GM12878 (cell line): Measurements from ENCODE around the gene ZNF444. TPM values are rescaled to one million over a fixed set of nuclear protein-coding genes. Genes with fewer than 3 reads are reported as not detected.

Experiments used
- ATF3 ChIP-seq: IDR thresholded peaks from 2 replicates; pipeline ENCODE4 v1.6.1; 2011; ENCODE audit warnings: low read depth, mild to moderate bottlenecking, low read length, moderate library complexity, borderline replicate concordance; ENCODE audit errors: extremely low read depth
- ATF7 ChIP-seq: fragments of 450-650 bp; IDR thresholded peaks from 2 replicates; pipeline ENCODE4 v1.6.1; 2016; ENCODE audit warnings: low read depth, mild to moderate bottlenecking
- BMI1 ChIP-seq: fragments of 450-650 bp; IDR thresholded peaks from 2 replicates; pipeline ENCODE4 v1.6.1; 2016; ENCODE audit warnings: mild to moderate bottlenecking, moderate library complexity, borderline replicate concordance
- CHD2 ChIP-seq: IDR thresholded peaks from 2 replicates; pipeline ENCODE4 v1.6.1; 2011; ENCODE audit warnings: low read depth, low read length, improper control_type of control experiment, borderline replicate concordance
- CREB1 ChIP-seq: IDR thresholded peaks from 2 replicates; pipeline ENCODE4 v1.6.1; 2012; ENCODE audit warnings: low read depth, mild to moderate bottlenecking, inconsistent platforms
- ESRRA ChIP-seq: IDR thresholded peaks from 2 replicates; pipeline ENCODE4 v1.6.1; 2012; ENCODE audit warnings: mild to moderate bottlenecking, low read length, improper control_type of control experiment
- HDAC6 ChIP-seq: fragments of 200-600 bp; sonication (generic); IDR thresholded peaks from one replicate; pipeline ENCODE4 v1.8.0; 2017; ENCODE audit warnings: antibody characterized with exemption; ENCODE audit not compliant: unreplicated experiment
- IRF3 ChIP-seq: fragments of 450-650 bp; IDR thresholded peaks from 2 replicates; pipeline ENCODE4 v1.6.1; 2014; ENCODE audit warnings: mild to moderate bottlenecking
- IRF4 ChIP-seq: IDR thresholded peaks from 2 replicates; pipeline ENCODE4 v1.6.1; 2011; ENCODE audit warnings: low read depth, low read length
- MEF2A ChIP-seq: IDR thresholded peaks from 2 replicates; pipeline ENCODE4 v1.6.1; 2011; ENCODE audit warnings: low read depth, mild to moderate bottlenecking, low read length, moderate library complexity; ENCODE audit not compliant: insufficient read depth
- MYB ChIP-seq: fragments of 150-350 bp; IDR thresholded peaks from 2 replicates; pipeline ENCODE4 v1.6.1; 2014; ENCODE audit warnings: mild to moderate bottlenecking, low read depth, low read length, borderline replicate concordance
- NBN ChIP-seq: fragments of 450-650 bp; IDR thresholded peaks from 2 replicates; pipeline ENCODE4 v1.6.1; 2016
- NKRF ChIP-seq: fragments of 450-650 bp; conservative IDR thresholded peaks from 2 replicates; pipeline ENCODE4 v1.6.1; 2017; ENCODE audit warnings: mild to moderate bottlenecking, moderate library complexity
- POLR2A ChIP-seq: IDR thresholded peaks from 2 replicates; pipeline ENCODE4 v1.6.1; 2011; ENCODE audit warnings: low read depth, mild to moderate bottlenecking, low read length
- SIN3A ChIP-seq: IDR thresholded peaks from 2 replicates; pipeline ENCODE4 v1.6.1; 2012; ENCODE audit warnings: low read depth, low read length, improper control_type of control experiment
- SREBF1 ChIP-seq: IDR thresholded peaks from 2 replicates; pipeline ENCODE4 v1.6.1; 2012; ENCODE audit warnings: mild to moderate bottlenecking, low read length
- STAT3 ChIP-seq: IDR thresholded peaks from 2 replicates; pipeline ENCODE4 v1.6.1; 2011; ENCODE audit warnings: low read depth, low read length, improper control_type of control experiment
- ZNF207 ChIP-seq: fragments of 450-650 bp; IDR thresholded peaks from 2 replicates; pipeline ENCODE4 v1.6.1; 2014; ENCODE audit warnings: antibody characterized with exemption, mild to moderate bottlenecking, borderline replicate concordance
- polyA plus RNA-seq, 11 experiments: library from polyadenylated mRNA; depleted of rRNA in 4 of 11; unstranded in 6 of 11; stranded (reverse) in 5 of 11; fragments of >200 nt; fragmentation: Nextera tagmentation in 4 of 11; fragmentation: Illumina TruSeq in 1 of 11; extraction: Ambion mirVana in 4 of 11; extraction: Trizol in 1 of 11; gene quantifications; 1 replicate in 1 of 11; 2 replicates in 10 of 11; pipeline versions ENCODE4 v1.2.1 to v1.2.3, GENCODE V29; 2011 to 2016; ENCODE audit warnings: inconsistent platforms in 2 of 11, missing spikeins in 2 of 11, low read depth in 1 of 11
- total RNA-seq, 4 experiments: library from RNA; depleted of rRNA in 3 of 4; stranded (reverse); fragments of >200 nt in 3 of 4; fragmentation: Illumina TruSeq in 1 of 4; extraction: Trizol in 1 of 4; gene quantifications; 2 replicates each; pipeline versions ENCODE4 v1.2.1 to v1.2.3, GENCODE V29; 2013 to 2021
- TF ChIP-seq, protein P1 (sequence below): fragments of 450-650 bp; IDR thresholded peaks from 2 replicates; pipeline ENCODE4 v1.6.1; 2016; ENCODE audit warnings: mild to moderate bottlenecking, moderate library complexity, borderline replicate concordance
- TF ChIP-seq, protein P2 (sequence below): fragments of 450-650 bp; IDR thresholded peaks from 2 replicates; pipeline ENCODE4 v1.6.1; 2018; ENCODE audit warnings: borderline replicate concordance, mild to moderate bottlenecking; ENCODE audit not compliant: partially characterized antibody

The ZNF444 gene
- total and polyA plus RNA-seq, 10 of the 15 experiments (the other 5 are each of a cell fraction or from before 2014, with no cell fraction given), result 0.45 to 28.2 (median 11.6) TPM

DNA sequence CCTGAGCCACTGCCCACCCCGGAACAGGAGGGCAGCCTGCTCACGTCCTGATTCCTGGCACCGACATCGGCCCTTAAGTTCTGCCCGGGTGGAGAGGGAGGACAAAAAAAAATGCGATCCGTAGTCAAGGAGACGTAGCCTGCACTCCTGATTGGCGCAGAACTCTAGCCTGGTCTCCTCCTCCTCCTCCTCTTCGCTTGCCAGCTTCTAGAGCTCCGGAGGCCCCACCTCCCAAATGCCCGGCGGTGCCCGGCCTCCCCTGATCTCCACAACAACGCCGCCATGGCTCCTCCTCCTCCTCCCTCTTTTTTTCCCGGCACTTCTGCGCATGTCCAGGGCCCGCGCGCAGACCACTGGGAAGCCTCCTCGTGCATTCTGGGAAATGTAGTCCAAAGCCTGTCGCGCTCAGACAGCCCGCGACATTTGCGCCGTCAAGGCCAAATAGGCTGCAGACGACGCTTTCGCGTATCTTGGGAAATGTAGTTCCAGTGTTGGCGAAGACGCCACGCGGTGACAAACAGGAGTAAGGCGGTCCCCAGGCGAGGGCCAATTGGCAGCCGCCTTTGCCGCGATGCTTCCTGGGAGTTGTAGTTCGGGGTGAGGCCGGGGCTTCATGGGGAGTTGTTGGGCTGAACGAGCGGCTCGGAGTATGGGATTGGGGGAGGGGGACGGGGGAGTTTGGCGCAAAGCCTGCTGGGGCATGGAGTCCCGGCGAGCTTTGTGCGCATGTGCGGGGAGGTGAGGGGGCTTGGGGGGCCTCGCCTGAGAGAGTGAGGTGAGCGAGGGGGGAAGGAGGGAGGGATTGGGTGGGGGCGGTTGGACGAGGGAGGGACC, at the start of gene ZNF444 (continued):
- TF ChIP-seq ATF3 (peak; percentile 77; the same call in 1 of the 2 replicates), HDAC6 (no peak), ATF7 (peak; percentile 77), MEF2A (0 out of 2 replicates have a peak, but pooled peaks have one; percentile 3), CREB1 (peak; percentile 98), CHD2 (peak; percentile 96), NBN (peak; percentile 77), POLR2A (peak; percentile 76), ESRRA (no peak), SREBF1 (peak; percentile 78), NKRF (0 out of 2 replicates have a peak, but pooled peaks have one; percentile 60), ZNF207 (peak; percentile 99), IRF4 (peak; percentile 40; the same call in 1 of the 2 replicates), MYB (no peak), IRF3 (peak; percentile 64; the same call in 1 of the 2 replicates), SIN3A (no peak), STAT3 (no peak), BMI1 (peak; percentile 74; the same call in 1 of the 2 replicates)
- TF ChIP-seq, protein P1, sequence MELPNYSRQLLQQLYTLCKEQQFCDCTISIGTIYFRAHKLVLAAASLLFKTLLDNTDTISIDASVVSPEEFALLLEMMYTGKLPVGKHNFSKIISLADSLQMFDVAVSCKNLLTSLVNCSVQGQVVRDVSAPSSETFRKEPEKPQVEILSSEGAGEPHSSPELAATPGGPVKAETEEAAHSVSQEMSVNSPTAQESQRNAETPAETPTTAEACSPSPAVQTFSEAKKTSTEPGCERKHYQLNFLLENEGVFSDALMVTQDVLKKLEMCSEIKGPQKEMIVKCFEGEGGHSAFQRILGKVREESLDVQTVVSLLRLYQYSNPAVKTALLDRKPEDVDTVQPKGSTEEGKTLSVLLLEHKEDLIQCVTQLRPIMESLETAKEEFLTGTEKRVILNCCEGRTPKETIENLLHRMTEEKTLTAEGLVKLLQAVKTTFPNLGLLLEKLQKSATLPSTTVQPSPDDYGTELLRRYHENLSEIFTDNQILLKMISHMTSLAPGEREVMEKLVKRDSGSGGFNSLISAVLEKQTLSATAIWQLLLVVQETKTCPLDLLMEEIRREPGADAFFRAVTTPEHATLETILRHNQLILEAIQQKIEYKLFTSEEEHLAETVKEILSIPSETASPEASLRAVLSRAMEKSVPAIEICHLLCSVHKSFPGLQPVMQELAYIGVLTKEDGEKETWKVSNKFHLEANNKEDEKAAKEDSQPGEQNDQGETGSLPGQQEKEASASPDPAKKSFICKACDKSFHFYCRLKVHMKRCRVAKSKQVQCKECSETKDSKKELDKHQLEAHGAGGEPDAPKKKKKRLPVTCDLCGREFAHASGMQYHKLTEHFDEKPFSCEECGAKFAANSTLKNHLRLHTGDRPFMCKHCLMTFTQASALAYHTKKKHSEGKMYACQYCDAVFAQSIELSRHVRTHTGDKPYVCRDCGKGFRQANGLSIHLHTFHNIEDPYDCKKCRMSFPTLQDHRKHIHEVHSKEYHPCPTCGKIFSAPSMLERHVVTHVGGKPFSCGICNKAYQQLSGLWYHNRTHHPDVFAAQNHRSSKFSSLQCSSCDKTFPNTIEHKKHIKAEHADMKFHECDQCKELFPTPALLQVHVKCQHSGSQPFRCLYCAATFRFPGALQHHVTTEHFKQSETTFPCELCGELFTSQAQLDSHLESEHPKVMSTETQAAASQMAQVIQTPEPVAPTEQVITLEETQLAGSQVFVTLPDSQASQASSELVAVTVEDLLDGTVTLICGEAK, result peak; percentile 81; the same call in 1 of the 2 replicates
- TF ChIP-seq, protein P2, sequence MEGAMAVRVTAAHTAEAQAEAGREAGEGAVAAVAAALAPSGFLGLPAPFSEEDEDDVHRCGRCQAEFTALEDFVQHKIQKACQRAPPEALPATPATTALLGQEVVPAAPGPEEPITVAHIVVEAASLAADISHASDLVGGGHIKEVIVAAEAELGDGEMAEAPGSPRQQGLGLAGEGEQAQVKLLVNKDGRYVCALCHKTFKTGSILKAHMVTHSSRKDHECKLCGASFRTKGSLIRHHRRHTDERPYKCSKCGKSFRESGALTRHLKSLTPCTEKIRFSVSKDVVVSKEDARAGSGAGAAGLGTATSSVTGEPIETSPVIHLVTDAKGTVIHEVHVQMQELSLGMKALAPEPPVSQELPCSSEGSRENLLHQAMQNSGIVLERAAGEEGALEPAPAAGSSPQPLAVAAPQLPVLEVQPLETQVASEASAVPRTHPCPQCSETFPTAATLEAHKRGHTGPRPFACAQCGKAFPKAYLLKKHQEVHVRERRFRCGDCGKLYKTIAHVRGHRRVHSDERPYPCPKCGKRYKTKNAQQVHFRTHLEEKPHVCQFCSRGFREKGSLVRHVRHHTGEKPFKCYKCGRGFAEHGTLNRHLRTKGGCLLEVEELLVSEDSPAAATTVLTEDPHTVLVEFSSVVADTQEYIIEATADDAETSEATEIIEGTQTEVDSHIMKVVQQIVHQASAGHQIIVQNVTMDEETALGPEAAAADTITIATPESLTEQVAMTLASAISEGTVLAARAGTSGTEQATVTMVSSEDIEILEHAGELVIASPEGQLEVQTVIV, result peak; percentile 94
